Putamen (tissue), 1 donor: ENCODE measurements around the gene SMG1.
"Not testable (repeated sequence)": the region's sequence is repeated elsewhere in the genome, so short reads cannot be mapped to it uniquely, and the experiment has no call there.

Experiments used
- DNase-seq: peaks from one replicate; pipeline ENCODE4 v3.0.0-alpha.2; 2016; ENCODE audit warnings: low spot score

The SMG1 gene

GRCh38 chr16:18799500-18799899 is 126.7 kb downstream of the SMG1 start:
- DNase-seq, result no peak

- DNase-seq, result no peak
Observed at GRCh38 chr16:18797746-18798145, 128.5 kb downstream of the SMG1 start.

- DNase-seq, result no peak
Observed at GRCh38 chr16:18796377-18796776, 129.8 kb downstream of the SMG1 start.

- no peak for DNase-seq
Observed at GRCh38 chr16:18792836-18793433, 133.3 kb downstream of the SMG1 start.

- peak; percentile 96 for DNase-seq
Observed at GRCh38 chr16:18789850-18790706, 136.1 kb downstream of the SMG1 start, which contains the start of gene RPS15A. Gene RPS15A (minus strand): TSS chr16:18790334. CDS start chr16:18789113, 1,221 bp downstream.

GRCh38 chr16:18789515-18789849 is 136.7 kb downstream of the SMG1 start:
- no peak for DNase-seq

GRCh38 chr16:18788828-18789514 is 137.2 kb downstream of the SMG1 start:
- DNase-seq, result no peak

GRCh38 chr16:18784917-18785623 is 141.1 kb downstream of the SMG1 start:
- no peak for DNase-seq

- no peak for DNase-seq
Observed at GRCh38 chr16:18783430-18784341, 142.5 kb downstream of the SMG1 start.

- DNase-seq, result no peak
Observed at GRCh38 chr16:18782697-18783429, 143.3 kb downstream of the SMG1 start.

GRCh38 chr16:18781232-18781631 is 145.0 kb downstream of the SMG1 start:
- DNase-seq, result not testable (repeated sequence)

- not testable (repeated sequence) for DNase-seq
Observed at GRCh38 chr16:18780460-18781026, 145.7 kb downstream of the SMG1 start.

GRCh38 chr16:18777664-18778063 is 148.5 kb downstream of the SMG1 start:
- DNase-seq, result not testable (repeated sequence)

- DNase-seq, result not testable (repeated sequence)
Observed at GRCh38 chr16:18776334-18776733, 149.9 kb downstream of the SMG1 start.

GRCh38 chr16:18774651-18775050 is 151.6 kb downstream of the SMG1 start:
- not testable (repeated sequence) for DNase-seq

- DNase-seq, result not testable (repeated sequence)
Observed at GRCh38 chr16:18772171-18772570, 154.0 kb downstream of the SMG1 start.

GRCh38 chr16:18770336-18770962 is 155.8 kb downstream of the SMG1 start:
- DNase-seq, result not testable (repeated sequence)

- DNase-seq, result not testable (repeated sequence)
Observed at GRCh38 chr16:18767217-18767616, 159.0 kb downstream of the SMG1 start.

GRCh38 chr16:18762713-18763112 is 163.5 kb downstream of the SMG1 start:
- DNase-seq, result not testable (repeated sequence)
